HL-60 (cell line): ENCODE measurements around the gene MYL10.

Experiments
- GABPA ChIP-seq: IDR thresholded peaks from 2 replicates; pipeline ENCODE4 v1.6.1; 2012; ENCODE audit warnings: low read depth
- TF ChIP-seq, protein P1 (sequence below): IDR thresholded peaks from one replicate; pipeline ENCODE4 v1.5.1; 2011; ENCODE audit warnings: low read length, control low read depth, inconsistent platforms; ENCODE audit not compliant: insufficient read depth

DNA sequence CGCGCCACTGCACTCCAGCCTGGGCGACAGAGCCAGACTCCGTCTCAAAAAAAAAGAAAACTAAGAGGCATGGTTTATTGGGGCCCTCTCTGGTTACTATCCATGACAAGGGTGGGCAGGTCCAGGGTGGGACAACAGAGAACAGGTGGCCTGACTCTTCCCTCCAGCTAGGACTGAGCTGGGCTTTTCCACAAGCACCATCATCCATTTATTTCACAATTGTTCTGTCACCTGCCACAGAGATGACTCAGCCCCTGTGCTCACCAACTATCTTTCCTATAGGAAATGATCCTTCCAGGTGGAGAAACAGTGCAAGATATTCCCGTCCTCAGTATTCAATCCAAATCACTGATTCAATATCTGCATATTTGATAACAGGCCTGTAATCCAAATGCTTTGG lies 44.9 kb upstream of the MYL10 start:
- TF ChIP-seq, protein P1, sequence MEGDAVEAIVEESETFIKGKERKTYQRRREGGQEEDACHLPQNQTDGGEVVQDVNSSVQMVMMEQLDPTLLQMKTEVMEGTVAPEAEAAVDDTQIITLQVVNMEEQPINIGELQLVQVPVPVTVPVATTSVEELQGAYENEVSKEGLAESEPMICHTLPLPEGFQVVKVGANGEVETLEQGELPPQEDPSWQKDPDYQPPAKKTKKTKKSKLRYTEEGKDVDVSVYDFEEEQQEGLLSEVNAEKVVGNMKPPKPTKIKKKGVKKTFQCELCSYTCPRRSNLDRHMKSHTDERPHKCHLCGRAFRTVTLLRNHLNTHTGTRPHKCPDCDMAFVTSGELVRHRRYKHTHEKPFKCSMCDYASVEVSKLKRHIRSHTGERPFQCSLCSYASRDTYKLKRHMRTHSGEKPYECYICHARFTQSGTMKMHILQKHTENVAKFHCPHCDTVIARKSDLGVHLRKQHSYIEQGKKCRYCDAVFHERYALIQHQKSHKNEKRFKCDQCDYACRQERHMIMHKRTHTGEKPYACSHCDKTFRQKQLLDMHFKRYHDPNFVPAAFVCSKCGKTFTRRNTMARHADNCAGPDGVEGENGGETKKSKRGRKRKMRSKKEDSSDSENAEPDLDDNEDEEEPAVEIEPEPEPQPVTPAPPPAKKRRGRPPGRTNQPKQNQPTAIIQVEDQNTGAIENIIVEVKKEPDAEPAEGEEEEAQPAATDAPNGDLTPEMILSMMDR, result no peak
- TF ChIP-seq GABPA, result no peak
